ENCODE results near the gene ERC2.

DNA sequence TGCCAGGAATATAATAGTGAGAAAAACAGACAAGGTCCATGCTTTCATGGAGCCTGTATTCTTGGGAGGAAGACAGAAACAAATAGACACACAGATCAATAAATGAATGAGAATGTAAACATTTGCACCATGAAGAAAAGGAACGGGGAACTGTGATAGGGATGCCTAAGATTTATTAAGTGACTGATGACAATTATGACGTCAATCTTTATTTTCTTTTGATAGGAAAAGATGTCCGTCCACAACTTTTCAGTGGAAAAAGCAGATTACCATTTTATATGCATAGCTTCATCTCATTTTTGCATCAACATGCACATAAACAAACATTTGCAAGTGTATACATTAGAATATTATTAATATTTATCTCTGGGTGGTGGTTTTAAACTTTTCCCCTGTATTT lies 953.3 kb downstream of the ERC2 start:
- TF ChIP-seq, protein P1, sequence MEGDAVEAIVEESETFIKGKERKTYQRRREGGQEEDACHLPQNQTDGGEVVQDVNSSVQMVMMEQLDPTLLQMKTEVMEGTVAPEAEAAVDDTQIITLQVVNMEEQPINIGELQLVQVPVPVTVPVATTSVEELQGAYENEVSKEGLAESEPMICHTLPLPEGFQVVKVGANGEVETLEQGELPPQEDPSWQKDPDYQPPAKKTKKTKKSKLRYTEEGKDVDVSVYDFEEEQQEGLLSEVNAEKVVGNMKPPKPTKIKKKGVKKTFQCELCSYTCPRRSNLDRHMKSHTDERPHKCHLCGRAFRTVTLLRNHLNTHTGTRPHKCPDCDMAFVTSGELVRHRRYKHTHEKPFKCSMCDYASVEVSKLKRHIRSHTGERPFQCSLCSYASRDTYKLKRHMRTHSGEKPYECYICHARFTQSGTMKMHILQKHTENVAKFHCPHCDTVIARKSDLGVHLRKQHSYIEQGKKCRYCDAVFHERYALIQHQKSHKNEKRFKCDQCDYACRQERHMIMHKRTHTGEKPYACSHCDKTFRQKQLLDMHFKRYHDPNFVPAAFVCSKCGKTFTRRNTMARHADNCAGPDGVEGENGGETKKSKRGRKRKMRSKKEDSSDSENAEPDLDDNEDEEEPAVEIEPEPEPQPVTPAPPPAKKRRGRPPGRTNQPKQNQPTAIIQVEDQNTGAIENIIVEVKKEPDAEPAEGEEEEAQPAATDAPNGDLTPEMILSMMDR (IDR thresholded peaks at IDR 0.05): no peak
- no peak for TF ChIP-seq POLR2AphosphoS5 (IDR thresholded peaks at IDR 0.05)
- no peak for TF ChIP-seq POLR2A (IDR thresholded peaks at IDR 0.05)

Data from upper lobe of left lung (tissue), 4 donors.